ENCODE measurements around the gene CLK2. TPM values are rescaled to one million over a fixed set of nuclear protein-coding genes. Genes with fewer than 3 reads are reported as not detected.

The CLK2 gene
- total and polyA plus RNA-seq, 9 of the 15 experiments (the other 6 are each of a cell fraction or from before 2014, with no cell fraction given) = 13.5 to 81.4 (median 39.6) TPM

DNA sequence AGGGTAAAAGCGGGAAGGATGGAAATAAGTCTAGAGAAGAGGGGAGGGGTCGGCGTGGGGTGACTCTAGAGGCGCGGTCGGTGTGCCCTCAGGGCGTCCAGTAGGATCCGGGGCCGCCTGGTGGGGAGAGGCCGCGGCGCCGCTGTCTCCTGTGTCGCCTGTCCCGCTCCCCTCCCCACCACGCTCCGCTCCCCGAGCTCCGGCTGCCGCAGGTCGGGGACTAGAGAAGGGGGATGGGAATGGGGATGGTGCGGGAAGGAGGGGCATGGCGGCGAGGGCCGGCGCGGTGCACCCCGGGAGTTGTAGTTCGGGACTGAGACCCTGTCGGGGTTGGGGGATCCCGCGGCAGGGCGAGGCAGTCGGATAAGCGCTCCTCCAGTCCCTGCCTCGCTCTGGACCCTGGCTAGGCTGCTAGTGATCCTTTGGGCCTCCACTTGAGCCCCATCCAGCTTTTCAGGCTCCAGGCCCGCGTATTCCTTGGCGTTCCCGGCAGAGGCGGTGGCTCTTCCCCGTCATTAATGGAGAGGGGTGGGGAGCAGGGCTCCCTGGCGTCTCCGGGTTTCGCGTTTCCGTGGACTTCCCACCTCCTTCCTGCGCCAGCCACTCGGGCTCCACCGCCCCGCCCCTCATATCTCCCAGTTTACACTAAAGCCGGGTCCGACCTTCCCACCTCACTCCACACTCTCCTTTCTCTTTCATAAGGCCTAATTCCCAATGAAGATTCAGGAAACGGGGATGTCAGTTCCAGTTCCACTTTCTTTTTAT lies 17.9 kb downstream of the CLK2 start, which contains the start of gene ENTREP3 (continued):
- no peak for TF ChIP-seq POLR2B (IDR thresholded peaks at IDR 0.05; ENCODE audit: low read depth, partially characterized antibody)
- TF ChIP-seq GABPA (tag; conservative IDR thresholded peaks at IDR 0.05; ENCODE audit: low read depth) = peak; percentile 63
- TF ChIP-seq, protein P1, sequence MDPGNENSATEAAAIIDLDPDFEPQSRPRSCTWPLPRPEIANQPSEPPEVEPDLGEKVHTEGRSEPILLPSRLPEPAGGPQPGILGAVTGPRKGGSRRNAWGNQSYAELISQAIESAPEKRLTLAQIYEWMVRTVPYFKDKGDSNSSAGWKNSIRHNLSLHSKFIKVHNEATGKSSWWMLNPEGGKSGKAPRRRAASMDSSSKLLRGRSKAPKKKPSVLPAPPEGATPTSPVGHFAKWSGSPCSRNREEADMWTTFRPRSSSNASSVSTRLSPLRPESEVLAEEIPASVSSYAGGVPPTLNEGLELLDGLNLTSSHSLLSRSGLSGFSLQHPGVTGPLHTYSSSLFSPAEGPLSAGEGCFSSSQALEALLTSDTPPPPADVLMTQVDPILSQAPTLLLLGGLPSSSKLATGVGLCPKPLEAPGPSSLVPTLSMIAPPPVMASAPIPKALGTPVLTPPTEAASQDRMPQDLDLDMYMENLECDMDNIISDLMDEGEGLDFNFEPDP (CRISPR knock-in tag; IDR thresholded peaks at IDR 0.05) = no peak
- no peak for TF ChIP-seq ARID2 (IDR thresholded peaks at IDR 0.05)
- TF ChIP-seq NR3C1 (CRISPR knock-in tag; IDR thresholded peaks at IDR 0.05) = no peak
- no peak for TF ChIP-seq MYNN (IDR thresholded peaks at IDR 0.05)
- no peak for TF ChIP-seq MYNN (CRISPR knock-in tag; IDR thresholded peaks at IDR 0.05)
- TF ChIP-seq ZC3H8 (IDR thresholded peaks at IDR 0.05) = no peak
- no peak for TF ChIP-seq RFX7 (CRISPR knock-in tag; IDR thresholded peaks at IDR 0.05)
- no peak for TF ChIP-seq HMG20B (CRISPR knock-in tag; IDR thresholded peaks at IDR 0.05)
- TF ChIP-seq ZBTB7A (IDR thresholded peaks at IDR 0.05; ENCODE audit: borderline replicate concordance, control insufficient read depth, low read depth, low read length) = peak; percentile 82
- TF ChIP-seq, protein P2, sequence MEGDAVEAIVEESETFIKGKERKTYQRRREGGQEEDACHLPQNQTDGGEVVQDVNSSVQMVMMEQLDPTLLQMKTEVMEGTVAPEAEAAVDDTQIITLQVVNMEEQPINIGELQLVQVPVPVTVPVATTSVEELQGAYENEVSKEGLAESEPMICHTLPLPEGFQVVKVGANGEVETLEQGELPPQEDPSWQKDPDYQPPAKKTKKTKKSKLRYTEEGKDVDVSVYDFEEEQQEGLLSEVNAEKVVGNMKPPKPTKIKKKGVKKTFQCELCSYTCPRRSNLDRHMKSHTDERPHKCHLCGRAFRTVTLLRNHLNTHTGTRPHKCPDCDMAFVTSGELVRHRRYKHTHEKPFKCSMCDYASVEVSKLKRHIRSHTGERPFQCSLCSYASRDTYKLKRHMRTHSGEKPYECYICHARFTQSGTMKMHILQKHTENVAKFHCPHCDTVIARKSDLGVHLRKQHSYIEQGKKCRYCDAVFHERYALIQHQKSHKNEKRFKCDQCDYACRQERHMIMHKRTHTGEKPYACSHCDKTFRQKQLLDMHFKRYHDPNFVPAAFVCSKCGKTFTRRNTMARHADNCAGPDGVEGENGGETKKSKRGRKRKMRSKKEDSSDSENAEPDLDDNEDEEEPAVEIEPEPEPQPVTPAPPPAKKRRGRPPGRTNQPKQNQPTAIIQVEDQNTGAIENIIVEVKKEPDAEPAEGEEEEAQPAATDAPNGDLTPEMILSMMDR (IDR thresholded peaks at IDR 0.05 in 2 of 3, conservative IDR thresholded peaks at IDR 0.05 in 1 of 3; ENCODE audit: insufficient read depth in 2 of 3, low read depth in 1 of 3, low read length in 3 of 3) = peak in 2 of 3 experiments; percentile 34 to 47; a peak in 3 of 6 replicates
- no peak for TF ChIP-seq JUNB (CRISPR knock-in tag; conservative IDR thresholded peaks at IDR 0.05)
- no peak for TF ChIP-seq KAT7 (CRISPR knock-in tag; IDR thresholded peaks at IDR 0.05; ENCODE audit: borderline replicate concordance)
- no peak for TF ChIP-seq ZNF445 (CRISPR knock-in tag; IDR thresholded peaks at IDR 0.05; ENCODE audit: low read depth)
- TF ChIP-seq, protein P3, sequence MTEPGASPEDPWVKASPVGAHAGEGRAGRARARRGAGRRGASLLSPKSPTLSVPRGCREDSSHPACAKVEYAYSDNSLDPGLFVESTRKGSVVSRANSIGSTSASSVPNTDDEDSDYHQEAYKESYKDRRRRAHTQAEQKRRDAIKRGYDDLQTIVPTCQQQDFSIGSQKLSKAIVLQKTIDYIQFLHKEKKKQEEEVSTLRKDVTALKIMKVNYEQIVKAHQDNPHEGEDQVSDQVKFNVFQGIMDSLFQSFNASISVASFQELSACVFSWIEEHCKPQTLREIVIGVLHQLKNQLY (CRISPR knock-in tag; conservative IDR thresholded peaks at IDR 0.05) = no peak
- TF ChIP-seq, protein P4, sequence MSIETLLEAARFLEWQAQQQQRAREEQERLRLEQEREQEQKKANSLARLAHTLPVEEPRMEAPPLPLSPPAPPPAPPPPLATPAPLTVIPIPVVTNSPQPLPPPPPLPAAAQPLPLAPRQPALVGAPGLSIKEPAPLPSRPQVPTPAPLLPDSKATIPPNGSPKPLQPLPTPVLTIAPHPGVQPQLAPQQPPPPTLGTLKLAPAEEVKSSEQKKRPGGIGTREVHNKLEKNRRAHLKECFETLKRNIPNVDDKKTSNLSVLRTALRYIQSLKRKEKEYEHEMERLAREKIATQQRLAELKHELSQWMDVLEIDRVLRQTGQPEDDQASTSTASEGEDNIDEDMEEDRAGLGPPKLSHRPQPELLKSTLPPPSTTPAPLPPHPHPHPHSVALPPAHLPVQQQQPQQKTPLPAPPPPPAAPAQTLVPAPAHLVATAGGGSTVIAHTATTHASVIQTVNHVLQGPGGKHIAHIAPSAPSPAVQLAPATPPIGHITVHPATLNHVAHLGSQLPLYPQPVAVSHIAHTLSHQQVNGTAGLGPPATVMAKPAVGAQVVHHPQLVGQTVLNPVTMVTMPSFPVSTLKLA (conservative IDR thresholded peaks at IDR 0.05) = peak in 1 of 2 experiments; percentile 85; a peak in 2 of 4 replicates
- TF ChIP-seq, protein P5, sequence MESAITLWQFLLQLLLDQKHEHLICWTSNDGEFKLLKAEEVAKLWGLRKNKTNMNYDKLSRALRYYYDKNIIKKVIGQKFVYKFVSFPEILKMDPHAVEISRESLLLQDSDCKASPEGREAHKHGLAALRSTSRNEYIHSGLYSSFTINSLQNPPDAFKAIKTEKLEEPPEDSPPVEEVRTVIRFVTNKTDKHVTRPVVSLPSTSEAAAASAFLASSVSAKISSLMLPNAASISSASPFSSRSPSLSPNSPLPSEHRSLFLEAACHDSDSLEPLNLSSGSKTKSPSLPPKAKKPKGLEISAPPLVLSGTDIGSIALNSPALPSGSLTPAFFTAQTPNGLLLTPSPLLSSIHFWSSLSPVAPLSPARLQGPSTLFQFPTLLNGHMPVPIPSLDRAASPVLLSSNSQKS (CRISPR knock-in tag; IDR thresholded peaks at IDR 0.05) = no peak
- TF ChIP-seq, protein P6, sequence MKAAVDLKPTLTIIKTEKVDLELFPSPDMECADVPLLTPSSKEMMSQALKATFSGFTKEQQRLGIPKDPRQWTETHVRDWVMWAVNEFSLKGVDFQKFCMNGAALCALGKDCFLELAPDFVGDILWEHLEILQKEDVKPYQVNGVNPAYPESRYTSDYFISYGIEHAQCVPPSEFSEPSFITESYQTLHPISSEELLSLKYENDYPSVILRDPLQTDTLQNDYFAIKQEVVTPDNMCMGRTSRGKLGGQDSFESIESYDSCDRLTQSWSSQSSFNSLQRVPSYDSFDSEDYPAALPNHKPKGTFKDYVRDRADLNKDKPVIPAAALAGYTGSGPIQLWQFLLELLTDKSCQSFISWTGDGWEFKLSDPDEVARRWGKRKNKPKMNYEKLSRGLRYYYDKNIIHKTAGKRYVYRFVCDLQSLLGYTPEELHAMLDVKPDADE (conservative IDR thresholded peaks at IDR 0.05; ENCODE audit: control insufficient read depth, low read depth, low read length) = peak; percentile 96
- no peak for TF ChIP-seq ZNF217 (CRISPR knock-in tag; IDR thresholded peaks at IDR 0.05)
- no peak for TF ChIP-seq SMARCA4 (IDR thresholded peaks at IDR 0.05)
